Stimulated activated CD4-positive, alpha-beta T cell treated with anti-CD3 and anti-CD28 coated beads, TNF-alpha, amount 100 ng/mL, for 1 hour (primary cell): ENCODE results near the gene GRIK5.
"Not testable (repeated sequence)": the region's sequence is repeated elsewhere in the genome, so short reads cannot be mapped to it uniquely, and the experiment has no call there.

ENCODE experiments used
- DNase-seq, 3 donors: peaks; one replicate each; pipeline ENCODE4 v3.0.0-alpha.2; 2020; ENCODE audit warnings: low read depth in 3 of 3, low spot score in 1 of 3

The GRIK5 gene

DNA sequence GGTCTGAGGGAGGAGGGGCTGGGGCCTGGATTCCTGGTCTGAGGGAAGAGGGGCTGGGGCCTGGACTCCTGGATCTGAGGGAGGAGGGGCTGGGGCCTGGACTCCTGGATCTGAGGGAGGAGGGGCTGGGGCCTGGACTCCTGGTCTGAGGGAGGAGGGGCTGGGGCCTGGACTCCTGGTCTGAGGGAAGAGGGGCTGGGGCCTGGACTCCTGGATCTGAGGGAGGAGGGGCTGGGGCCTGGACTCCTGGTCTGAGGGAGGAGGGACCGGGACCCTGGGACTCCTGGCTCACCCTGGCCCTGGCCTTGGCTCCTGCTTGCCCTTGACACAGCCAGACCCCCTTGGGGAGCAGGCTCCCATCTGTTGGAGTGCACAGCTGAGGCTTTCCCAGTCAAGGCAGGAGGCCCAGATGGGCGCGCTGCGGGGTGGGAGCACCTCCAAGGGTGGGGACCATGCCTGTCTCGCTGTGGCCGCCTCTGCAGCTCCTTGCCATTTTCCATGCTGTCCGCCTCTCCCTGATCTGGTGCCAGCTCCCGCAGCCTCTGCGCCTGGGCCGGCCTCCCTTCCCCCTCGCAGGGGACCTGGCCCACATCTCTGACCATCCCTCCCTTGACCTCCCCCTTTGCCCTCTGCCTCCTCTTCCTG lies 78.0 kb downstream of the GRIK5 start:
- not testable (repeated sequence) for DNase-seq

DNA sequence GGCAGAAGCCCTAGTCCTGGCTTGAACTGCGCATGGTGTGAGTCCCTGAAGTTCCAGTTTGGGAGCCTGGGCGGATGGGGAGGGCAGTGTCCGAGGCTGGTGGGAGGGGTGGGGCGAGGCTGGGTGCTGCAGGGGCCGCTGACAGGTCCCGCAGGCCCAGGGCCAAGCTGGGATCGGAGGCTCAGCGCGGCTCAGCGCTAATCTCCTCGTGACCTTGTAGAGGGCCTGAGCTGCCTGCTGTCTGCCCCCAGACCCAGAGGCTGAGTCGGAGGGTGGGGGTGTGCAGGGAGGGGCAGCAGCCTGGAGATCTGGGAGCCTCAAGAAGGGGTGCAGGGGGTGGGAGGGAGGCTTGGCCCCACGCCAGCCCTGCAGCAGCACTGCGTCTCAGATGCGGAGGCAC lies 79.0 kb downstream of the GRIK5 start:
- no peak for DNase-seq

DNA sequence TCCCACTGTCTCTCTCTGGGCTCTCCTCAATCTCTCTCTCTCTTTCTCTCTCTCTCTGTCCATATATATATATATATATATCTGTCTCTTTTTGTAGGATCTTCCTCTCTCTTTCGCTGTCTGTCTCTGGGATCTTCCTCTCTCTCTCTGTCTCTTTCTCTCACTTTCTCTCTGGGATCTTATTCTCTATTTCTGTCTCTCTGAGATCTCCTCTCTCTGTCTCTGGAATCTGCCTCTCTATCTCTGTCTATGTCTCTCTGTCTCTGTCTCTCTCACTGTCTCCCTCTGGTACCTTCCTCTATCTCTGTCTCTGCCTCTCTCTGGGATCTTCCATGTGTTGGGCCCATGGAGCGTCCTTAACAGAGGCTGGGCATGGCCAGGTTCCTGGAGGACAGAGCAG lies 79.4 kb downstream of the GRIK5 start:
- no peak for DNase-seq

DNA sequence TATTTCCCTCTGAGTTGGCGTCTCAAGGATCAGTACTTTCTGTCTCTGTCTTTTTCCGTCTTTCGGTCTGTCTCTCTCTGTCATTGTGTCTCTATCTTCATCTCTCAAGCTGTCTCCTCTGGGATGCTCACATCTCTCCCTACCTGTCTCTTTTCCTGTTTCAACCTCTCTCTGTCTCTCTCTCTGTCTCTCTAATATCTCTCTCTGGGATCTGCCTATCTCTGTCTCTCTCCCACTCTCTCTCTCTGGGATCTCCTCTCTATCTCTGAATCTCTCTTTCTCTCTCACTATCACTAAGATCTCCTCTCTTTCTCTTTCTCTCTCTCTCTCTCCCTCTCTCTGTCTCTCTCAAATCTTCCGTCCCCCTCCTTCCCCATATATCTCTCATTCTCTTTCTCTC lies 80.0 kb downstream of the GRIK5 start:
- no peak for DNase-seq

DNA sequence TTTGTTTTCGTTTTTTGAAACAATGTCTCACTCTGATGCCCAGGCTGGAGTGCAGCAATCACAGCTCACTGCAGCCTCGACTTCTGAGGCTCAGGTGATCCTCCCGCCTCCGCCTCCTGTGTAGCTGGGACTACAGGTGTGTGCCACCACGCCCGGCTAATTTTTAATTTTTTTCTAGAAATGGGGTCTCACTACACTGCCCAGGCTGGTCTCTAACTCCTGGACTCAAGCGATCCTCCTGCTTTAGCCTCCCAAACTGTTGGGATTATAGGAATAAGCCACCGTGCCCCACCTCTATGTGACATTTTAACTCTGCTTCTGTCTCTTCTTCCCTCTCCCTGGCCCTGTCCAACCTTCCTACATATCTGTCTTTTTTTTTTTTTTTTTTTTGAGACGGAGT lies 81.1 kb downstream of the GRIK5 start:
- no peak for DNase-seq

DNA sequence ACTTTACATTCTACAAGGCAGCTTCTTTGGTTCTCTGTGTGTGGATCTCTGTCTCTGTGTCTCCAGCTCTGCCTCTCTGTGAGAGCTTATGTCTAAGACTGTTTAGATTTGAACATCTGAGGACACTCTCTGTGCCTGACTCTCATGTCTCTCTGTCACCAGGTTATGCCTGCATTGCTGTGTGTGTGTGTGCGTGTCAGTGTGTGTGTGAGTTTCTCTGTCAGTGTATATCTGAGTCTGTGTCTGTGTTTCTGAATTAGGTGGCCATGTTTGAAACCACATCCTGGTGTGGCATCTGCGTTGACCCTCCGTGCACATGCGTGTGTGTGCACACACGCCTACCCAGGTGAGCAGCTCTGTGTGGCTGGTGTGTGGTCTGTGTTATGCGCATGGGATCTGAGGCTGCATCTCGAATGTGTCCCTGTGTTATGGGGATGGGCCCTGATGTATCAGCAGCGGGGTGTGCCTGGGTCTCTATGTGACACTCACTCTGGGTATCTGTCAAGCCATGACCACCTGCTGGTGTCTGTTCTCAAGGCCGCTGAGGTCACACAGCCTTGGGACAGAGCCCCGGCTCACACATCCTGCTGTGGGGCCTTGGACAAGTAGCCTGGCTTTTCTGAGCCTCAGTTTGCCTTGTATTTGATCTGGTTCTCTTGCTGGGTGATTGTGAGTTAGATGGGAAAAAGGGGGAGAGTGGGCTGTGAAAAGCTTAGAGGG lies 82.7 kb downstream of the GRIK5 start:
- DNase-seq: no peak

DNA sequence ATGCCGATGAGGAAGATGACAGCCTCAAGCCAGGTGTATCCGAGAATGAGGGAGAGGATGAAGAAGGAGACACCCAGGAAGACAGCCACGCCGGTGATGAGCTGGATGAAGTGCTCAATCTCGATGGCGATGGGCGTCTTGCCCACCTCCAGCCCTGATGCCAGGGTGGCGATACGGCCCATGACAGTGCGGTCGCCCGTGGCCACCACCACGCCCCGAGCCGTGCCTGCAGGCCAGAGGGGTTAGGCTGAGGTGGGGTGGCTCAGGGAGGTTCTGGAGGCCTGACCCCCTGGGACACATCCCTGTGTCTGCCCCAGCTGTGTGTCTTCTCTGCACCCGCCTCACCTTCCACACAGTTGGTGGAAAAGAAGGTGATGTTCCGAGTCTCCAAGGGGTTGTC lies 85.0 kb downstream of the GRIK5 start:
- DNase-seq: no peak

DNA sequence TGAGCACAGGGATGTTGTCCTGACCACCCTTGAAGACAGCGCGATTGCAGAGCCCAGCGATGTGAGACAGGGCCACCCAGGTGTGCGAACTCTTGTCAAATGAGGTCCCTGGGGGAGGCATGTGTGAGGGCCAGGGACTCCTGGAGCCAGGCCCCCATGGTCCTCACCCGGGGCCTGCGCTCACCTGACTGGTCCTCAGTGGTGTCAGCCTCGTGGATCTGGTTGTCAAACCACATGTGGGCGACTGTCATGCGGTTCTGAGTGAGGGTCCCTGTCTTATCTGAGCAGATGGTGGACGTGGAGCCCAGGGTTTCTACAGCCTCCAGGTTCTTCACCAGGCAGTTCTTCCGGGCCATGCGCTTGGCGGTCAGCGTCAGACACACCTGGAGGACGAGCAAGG lies 88.3 kb downstream of the GRIK5 start:
- DNase-seq: no peak

DNA sequence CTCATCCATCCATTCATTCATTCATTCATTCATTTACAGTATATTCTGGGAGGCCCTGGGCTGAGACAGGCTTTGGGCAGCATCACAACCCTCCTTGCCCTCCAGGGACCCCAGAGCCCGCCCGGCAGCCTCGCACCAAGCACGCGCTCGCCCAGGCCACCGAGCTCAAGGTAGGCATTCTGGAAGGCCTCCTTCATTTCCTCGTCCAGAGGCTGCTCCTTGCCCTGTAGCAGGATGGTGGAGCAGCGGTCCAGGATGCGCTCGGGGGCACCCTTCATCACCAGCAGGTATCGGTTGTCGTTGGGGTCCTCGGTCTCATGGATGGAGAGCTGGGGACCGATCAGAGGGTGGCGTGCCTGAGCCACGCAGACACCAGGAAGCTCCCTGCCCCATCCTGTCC lies 91.5 kb downstream of the GRIK5 start:
- no peak for DNase-seq

DNA sequence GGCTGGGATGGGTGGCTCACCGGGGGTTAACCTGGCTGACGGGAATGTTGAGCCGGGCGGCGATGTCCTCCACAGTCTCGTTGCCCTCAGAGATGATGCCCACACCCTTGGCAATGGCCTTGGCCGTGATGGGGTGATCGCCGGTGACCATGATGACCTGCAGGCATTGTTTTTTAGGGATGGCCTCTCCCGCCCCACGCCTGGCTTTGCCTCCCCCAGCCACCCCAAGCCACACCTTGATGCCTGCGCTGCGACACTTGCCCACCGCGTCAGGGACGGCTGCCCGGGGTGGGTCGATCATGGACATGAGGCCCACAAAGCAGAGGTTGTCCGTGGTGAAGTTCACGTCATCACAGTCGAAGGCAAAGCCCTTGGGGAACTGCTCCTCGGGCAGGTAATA lies 92.1 kb downstream of the GRIK5 start:
- DNase-seq: no peak

DNA sequence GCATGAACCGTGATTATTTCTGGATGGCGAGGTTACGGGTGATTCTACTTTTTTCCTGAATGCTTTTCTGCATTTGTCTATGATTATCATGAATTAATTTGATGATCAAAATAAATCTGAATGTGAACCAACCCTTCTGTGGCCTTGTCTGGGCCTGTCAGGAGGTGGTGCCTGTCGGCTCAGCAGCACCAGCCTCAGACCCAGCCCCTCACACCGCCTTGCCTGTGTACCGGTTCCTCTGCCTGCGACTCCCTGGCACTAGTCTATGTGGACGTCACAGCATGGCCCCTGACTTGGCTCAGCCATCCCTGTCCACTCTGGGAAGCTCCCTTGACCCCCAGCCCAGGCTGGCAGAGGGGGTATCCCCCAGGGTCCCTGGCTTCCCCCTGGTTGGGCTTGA lies 95.4 kb downstream of the GRIK5 start:
- no peak for DNase-seq

DNA sequence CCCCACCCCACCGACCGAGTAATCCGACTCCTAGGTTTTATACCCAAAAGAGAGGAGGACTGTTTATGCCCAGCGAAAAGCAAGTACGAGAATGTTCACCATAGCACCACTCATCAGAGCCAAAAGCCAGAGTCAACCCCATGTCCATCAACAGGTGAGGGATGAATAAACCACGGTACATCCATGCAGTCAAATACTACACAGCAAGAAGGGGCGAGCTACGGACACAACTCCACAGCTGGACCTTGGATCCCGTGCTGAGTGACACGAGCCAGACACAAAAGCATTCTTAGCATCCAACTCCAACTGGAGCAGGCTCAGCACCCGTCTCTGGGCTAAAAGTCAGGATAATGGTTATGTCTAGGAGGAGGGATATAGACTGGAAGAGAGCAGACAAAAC lies 98.6 kb downstream of the GRIK5 start:
- no peak for DNase-seq

DNA sequence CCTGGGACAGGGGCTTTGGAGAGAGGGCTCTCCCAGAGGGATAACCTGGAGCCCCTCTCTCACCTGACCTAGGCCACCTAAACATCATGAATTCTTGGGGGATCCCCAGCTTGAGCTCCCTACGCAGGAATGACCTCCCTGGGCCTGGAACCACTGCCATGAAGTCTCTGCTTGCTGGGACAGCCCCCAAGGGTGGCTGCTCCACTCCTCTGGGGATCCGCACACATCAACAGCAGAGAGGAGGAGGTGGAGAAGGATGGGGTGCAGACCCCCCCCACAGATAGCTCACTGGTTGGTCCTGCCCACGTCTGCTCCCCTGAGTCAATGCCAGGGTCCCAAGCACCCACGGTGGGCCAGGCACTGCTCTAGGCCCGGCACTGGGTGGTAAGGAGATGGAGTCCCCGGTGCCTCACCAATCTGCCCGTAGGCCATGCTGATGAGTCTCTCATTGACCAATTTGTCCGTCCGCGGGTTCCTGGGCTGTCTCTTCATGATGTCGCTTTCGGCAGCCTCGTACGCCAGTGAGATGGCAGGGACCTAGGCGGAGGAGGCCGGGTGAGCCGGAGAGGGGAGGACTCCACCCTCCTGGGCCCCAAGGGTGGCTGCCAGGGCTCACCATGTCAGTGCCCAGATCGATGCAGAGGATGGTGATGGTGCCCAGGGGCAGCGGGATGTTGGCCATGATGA lies 100.1 kb downstream of the GRIK5 start:
- DNase-seq: no peak

DNA sequence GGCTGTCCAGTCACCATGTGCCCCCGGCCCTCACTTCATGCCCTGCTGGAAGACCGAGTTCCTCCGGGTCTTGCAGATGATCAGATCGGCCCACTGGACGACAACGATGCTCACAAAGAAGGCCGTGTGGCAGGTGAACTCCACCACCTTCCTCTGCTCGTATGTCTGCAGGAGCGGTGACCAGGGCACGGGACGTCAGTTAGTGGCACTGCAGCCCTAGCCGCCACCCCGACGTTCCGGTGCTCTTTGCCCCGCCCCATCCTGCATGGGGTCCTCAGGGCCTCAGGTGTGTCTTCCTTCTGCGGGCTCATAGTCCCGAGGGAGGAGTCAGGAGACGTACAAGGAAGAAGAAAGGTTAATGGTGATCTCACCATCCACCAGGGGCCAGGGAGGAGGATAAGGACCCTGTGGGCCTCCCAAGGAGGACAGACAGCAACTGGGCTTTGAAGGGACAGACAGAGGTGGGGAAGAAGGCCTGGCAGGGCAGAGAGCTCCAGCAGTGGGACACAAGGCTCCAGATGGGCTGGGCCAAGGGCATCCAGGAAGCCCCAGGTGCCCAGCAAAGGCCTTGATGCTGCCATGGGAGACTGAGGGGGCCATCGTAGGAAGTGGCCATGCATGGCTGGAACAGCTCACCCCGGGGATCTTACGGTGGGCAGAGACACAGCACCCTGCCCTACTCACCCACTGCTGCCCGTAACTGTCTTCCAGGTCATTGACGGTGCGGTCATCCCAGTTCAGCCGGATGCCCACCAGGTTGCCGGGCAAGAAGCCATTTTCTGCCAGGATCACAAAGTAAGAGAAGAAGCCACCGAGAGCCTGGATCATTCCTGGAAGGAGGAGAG lies 101.0 kb downstream of the GRIK5 start:
- no peak for DNase-seq

DNA sequence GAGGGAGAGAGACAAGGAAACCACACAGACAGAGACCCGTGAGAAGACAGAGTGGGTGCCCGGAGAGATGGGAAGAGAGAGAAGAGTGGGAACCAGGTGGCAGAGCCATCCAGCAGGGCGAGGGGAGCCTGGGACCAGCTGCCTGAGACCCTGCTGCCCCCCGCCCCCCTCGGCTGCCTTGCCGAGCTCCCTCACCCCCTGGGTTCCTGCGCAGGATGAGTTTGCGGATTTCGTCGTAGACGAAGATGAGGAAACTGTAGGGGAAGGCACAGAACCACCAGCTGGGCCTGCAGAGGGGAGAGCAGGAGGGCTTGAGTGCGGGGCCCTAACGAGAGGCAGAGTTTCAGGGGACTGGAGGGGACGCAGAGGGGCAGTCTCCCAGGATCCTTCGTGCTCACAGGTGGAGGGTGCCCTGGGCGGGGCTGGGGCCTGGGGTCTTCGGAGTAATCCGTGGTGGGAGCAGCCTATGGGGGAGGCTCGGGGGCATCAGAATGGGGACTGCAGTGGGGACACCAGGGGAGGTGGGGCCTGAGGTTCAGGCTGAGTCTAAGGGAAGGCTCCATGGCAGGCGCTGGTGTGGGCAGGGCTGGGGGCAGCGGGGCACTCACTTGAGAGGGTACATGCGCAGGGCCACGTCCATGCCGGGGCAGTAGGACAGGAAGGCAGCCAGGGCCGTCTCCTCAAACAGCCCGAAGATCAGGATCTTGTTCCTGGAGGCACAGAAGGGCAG lies 102.8 kb downstream of the GRIK5 start:
- DNase-seq: no peak

DNA sequence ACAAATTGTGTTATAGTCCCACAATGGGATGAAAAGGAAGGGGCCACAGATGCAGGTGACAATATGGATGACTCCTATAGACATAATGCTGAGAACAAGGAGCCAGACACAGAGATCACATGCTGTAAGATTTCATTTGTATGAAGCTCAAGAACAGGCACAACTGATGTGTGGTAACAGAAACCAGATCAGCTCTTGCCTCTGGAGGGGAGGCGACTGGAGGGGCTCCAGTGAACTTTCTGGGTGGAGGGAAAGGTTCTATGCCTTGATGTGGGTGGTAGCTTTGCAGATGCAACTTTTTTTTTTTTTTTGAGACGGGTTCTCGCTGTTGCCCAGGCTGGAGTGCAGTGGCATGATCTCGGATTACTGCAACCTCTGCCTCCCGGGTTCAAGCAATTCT lies 104.9 kb downstream of the GRIK5 start:
- DNase-seq: no peak

DNA sequence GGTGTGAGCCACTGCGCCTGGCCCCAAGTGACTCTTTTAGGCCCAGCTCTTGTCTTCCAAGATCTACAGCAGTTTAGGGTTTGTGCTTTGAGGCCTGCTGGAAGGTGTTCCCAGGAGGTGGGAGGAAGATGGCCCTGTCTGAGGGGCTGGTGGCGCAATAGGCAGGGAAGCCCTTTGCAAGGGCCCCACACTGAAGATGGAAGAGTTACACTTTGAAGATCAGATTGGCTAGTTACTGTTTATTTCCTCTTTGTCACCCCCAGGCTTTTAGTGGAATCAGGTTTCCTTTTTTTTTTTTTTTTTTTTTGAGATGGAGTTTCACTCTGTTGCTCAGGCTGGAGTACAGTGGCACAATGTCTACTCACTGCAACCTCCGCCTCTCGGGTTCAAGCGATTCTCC lies 109.0 kb downstream of the GRIK5 start:
- no peak for DNase-seq

DNA sequence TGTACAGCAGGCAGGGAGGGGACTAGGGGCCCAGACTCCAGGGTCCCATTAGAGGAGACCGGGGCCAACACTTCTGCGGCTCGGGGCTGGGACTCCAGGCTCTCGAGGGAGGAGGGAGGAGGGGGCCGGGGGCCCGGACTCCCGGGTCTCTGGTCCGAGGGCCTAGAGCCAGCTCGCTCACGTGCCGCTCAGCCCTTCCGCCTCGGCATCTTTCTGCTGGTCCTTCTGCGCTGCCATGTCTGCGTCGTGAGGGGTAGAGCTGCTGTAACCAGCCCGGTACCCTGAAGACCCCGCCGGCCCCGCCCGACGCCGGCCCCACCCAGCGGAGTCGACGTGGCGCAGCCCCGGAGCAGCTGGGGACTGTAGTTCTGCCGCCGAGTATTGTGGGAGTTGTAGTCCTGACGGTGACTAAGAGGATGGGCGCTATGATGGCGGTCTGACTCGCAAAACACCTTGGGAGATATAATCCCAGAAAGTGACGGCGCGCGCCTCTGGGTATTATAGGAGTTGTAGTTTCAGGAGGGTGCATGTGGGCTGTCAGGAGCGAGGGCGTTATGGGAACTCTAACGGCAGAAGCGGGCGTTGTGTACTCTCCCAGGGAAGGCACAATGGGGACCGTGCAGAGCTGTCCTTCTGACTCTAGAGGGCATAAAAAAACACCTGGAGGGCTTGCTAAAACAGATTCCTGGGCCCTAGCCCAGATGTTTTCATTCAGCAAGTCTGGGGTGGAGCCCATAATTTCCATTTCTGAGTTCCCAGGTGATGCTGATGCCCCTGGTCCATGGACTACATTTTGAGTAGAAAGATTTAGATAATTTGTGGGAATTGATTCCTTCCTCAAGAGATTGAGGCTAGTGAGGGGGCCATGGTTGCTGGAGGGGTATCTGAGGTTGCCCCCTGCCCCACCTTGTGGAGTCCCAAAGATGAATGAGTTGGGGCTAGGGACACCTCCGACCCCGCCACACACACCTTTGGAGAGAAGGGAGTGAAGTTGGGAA lies 110.7 kb downstream of the GRIK5 start, which contains the start of gene RABAC1:
Gene RABAC1 (minus strand): TSS at position 266 of the 998 bp plus-strand sequence. CDS start 29 bp downstream, at position 237.
- DNase-seq: peak; percentile 67 to 73 (median 68)

DNA sequence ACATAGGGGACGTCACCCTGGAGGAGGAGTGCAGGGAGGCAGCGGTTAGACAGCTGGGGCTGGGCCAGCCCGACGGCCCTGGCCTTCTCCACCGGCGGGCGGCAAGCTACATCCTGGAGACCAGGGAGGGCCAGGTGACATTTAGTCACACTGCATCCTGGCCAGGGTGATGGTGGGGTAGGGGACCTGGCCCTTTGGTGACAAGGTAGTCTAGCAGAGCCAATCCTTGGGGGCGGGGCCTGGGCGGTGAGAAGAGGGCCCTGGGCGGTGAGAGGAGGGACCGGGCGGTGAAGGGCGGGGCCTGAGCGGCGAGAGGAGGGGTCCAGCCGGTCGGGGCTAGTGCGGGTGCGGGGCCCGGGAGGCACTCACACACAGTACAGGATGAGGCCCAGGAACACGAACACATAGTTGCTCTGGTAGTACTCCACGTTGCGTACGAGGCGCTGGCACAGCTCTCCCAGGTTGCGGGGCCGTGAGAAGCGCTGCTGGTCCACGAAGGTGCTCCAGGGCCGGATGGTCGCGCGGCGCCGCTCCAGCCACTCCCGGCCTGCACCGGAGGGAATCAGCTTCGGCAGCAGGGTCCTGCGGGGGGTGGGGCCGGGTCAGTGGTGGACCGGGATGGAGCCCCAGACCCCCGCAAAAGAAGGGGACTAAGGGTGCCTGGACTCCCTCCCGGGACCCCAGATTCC lies 111.5 kb downstream of the GRIK5 start:
- DNase-seq: peak in 2 of 3 donors; percentile 64 to 78
